Suprapubic skin (tissue), 3 donors: Measurements from ENCODE around the gene LCP1.

Source experiments
- EP300 ChIP-seq: sonication (generic); formaldehyde crosslinking; IDR thresholded peaks from one replicate; pipeline ENCODE4 v1.6.1; 2017; ENCODE audit warnings: antibody characterized with exemption
- POLR2A ChIP-seq, 2 donors: fragments of 450-650 bp; IDR thresholded peaks; one replicate each; pipeline ENCODE4 v1.6.1; 2017; ENCODE audit warnings: antibody characterized with exemption in 2 of 2, mild to moderate bottlenecking in 2 of 2, moderate library complexity in 2 of 2
- TF ChIP-seq, protein P1 (sequence below), 2 donors: fragments of 200-600 bp in 1 of 2; fragments of 450-650 bp in 1 of 2; sonication (generic) in 1 of 2; IDR thresholded peaks; one replicate each; pipeline ENCODE4 v1.5.1; 2016 to 2019; ENCODE audit warnings: antibody characterized with exemption in 2 of 2, mild to moderate bottlenecking in 1 of 2, moderate library complexity in 1 of 2

DNA sequence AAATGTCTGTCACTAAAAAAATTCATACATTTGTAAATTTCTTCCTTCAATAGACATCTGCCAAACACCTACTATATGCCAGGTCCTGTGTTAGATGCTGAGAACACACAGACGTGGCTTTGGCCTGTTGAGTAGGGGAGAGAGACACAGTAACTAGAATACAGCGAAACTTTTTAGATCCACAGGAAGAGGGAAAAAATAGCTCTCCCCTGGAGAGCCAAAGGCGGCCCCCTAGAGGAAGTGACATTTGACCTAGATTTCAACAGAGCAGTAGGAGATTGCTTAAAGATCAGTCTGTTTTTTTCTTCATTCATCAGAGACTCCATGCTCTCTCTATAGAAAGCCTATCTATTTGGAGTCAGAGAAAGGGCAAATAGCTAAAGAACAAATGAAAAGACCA is 11.3 kb downstream of the LCP1 start:
- TF ChIP-seq POLR2A (IDR thresholded peaks at IDR 0.05) (no peak), EP300 (no peak)
- TF ChIP-seq, protein P1, sequence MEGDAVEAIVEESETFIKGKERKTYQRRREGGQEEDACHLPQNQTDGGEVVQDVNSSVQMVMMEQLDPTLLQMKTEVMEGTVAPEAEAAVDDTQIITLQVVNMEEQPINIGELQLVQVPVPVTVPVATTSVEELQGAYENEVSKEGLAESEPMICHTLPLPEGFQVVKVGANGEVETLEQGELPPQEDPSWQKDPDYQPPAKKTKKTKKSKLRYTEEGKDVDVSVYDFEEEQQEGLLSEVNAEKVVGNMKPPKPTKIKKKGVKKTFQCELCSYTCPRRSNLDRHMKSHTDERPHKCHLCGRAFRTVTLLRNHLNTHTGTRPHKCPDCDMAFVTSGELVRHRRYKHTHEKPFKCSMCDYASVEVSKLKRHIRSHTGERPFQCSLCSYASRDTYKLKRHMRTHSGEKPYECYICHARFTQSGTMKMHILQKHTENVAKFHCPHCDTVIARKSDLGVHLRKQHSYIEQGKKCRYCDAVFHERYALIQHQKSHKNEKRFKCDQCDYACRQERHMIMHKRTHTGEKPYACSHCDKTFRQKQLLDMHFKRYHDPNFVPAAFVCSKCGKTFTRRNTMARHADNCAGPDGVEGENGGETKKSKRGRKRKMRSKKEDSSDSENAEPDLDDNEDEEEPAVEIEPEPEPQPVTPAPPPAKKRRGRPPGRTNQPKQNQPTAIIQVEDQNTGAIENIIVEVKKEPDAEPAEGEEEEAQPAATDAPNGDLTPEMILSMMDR (IDR thresholded peaks at IDR 0.05), result no peak
